Caco-2 (cell line): ENCODE results near the gene TUNAR. TPM values are rescaled to one million over a fixed set of nuclear protein-coding genes. Genes with fewer than 3 reads are reported as not detected.

Experiments used
- Bru-seq: library from RNA; stranded (reverse); fragments of 400-500 nt; gene quantifications from one replicate; lab custom pipeline; 2021; lab: Mats Ljungman, UMichigan
- BruChase-seq, 2 experiments: library from RNA; stranded (reverse); fragments of 400-500 nt; gene quantifications; one replicate each; lab custom pipeline; 2021; lab: Mats Ljungman, UMichigan
- BruUV-seq: library from RNA; stranded (reverse); fragments of 400-500 nt; replicated peaks from 2 replicates; lab custom pipeline; 2021; lab: Mats Ljungman, UMichigan
- CTCF ChIA-PET: fragments of 300-600 bp; sonication (Branson Sonifier 250); formaldehyde crosslinking; loops from one replicate; lab custom pipeline; 2022; ENCODE audit warnings: antibody characterized with exemption; lab: Charles Lee
- POLR2A ChIA-PET: fragments of 300-600 bp; sonication (Branson Sonifier 250); formaldehyde crosslinking; loops from one replicate; lab custom pipeline; 2022; ENCODE audit warnings: antibody characterized with exemption; lab: Charles Lee
- DNase-seq, 2 experiments: peaks; one replicate each; pipeline versions ENCODE4 v3.0.0 to v3.0.0-alpha.2; 2020 to 2022
- H3K27me3 ChIP-seq: replicated peaks from 2 replicates; pipeline ENCODE4 v1.6.0; 2011; ENCODE audit warnings: low read length; ENCODE audit not compliant: control insufficient read depth, insufficient read depth
- H3K36me3 ChIP-seq: 2 replicates; pipeline ENCODE4 v1.5.1; 2011; ENCODE audit warnings: low read length; ENCODE audit not compliant: control insufficient read depth, insufficient read depth
- H3K4me1 ChIP-seq: fragments of 250-450 bp; sonication (Bioruptor Pico); 2 replicates; pipeline ENCODE4 v1.5.1; 2020; ENCODE audit warnings: mild to moderate bottlenecking
- H3K4me3 ChIP-seq: 2 replicates; pipeline ENCODE4 v1.5.1; 2011; ENCODE audit warnings: low read depth, mild to moderate bottlenecking, control low read depth, low read length
- H3K9me3 ChIP-seq: fragments of 250-450 bp; sonication (Bioruptor Pico); 2 replicates; pipeline ENCODE4 v1.5.1; 2020; ENCODE audit warnings: mild to moderate bottlenecking, moderate library complexity
- H3K27ac Mint-ChIP-seq: one replicate; pipeline ENCODE4 v1.8.0; 2022; ENCODE audit warnings: mixed read lengths; ENCODE audit not compliant: unreplicated experiment
- H3K27me3 Mint-ChIP-seq: one replicate; pipeline ENCODE4 v1.8.0; 2022; ENCODE audit warnings: mixed read lengths; ENCODE audit not compliant: insufficient read depth, unreplicated experiment
- H3K36me3 Mint-ChIP-seq: one replicate; pipeline ENCODE4 v1.8.0; 2022; ENCODE audit warnings: mild to moderate bottlenecking, mixed read lengths; ENCODE audit not compliant: insufficient read depth, unreplicated experiment
- H3K4me1 Mint-ChIP-seq: one replicate; pipeline ENCODE4 v1.8.0; 2022; ENCODE audit warnings: low read depth, mixed read lengths; ENCODE audit not compliant: unreplicated experiment
- H3K4me3 Mint-ChIP-seq: one replicate; pipeline ENCODE4 v1.8.0; 2022; ENCODE audit warnings: mild to moderate bottlenecking, moderate library complexity, mixed read lengths; ENCODE audit not compliant: unreplicated experiment
- H3K9me3 Mint-ChIP-seq: one replicate; pipeline ENCODE4 v1.8.0; 2022; ENCODE audit warnings: mixed read lengths; ENCODE audit not compliant: unreplicated experiment
- CTCF ChIP-seq, 2 experiments: fragments of 200-600 bp in 1 of 2; IDR thresholded peaks; 1 replicate in 1 of 2; 2 replicates in 1 of 2; pipeline versions ENCODE4 v1.5.1 to v1.8.0; 2011 to 2022; ENCODE audit warnings: antibody characterized with exemption in 1 of 2, control low read depth in 1 of 2, inconsistent platforms in 1 of 2, low read depth in 1 of 2, low read length in 1 of 2, mild to moderate bottlenecking in 1 of 2, moderate library complexity in 1 of 2; ENCODE audit not compliant: insufficient read depth in 1 of 2, severe bottlenecking in 1 of 2, unreplicated experiment in 1 of 2
- intact Hi-C: fragments of 100-400 bp; cut with micrococcal nuclease; formaldehyde crosslinking; loops from one replicate; pipeline ENCODE4 v1.10.0; 2022; ENCODE audit not compliant: unreplicated experiment
- long read RNA-seq: library from polyadenylated mRNA; stranded (forward); transcript quantifications from one replicate; pipeline ENCODE4 v2.0.0, GENCODE V29; 2022
- total RNA-seq: library from RNA; stranded (reverse); gene quantifications from 2 replicates; pipeline ENCODE4 v1.2.3, GENCODE V29; 2022

Gene TUNAR
- total RNA-seq (not detected in 2 replicates), Bru-seq, nascent RNA (not detected), BruChase-seq, experiment 1, labeled RNA remaining after a 2-hour chase (not detected), BruChase-seq, experiment 2, labeled RNA remaining after a 6-hour chase (not detected)
- long read RNA-seq: 0 reads

- peaks cover 41% of the 10 kb centered on the region for H3K27me3 Mint-ChIP-seq
- H3K36me3 Mint-ChIP-seq: no peaks in the 10 kb centered on the region
- no peak for DNase-seq
- no peak for TF ChIP-seq CTCF (IDR thresholded peaks at IDR 0.05; ENCODE audit: insufficient read depth in 1 of 2, low read depth in 1 of 2, low read length in 1 of 2, severe bottlenecking in 1 of 2, unreplicated experiment in 1 of 2)
- POLR2A ChIA-PET: no interaction called here
- intact Hi-C loops: no loop called here
- Histone ChIP-seq H3K27me3 (peaks cover 2% of the 10 kb centered on the region), H3K4me3 (no peak within 1 kb of the TSS), H3K9me3 (no peaks in the 10 kb centered on the region), H3K36me3 (no peaks in the 10 kb centered on the region), H3K4me1 (no peaks in the 10 kb centered on the region)
- no peak within 1 kb of the TSS for H3K27ac Mint-ChIP-seq
- no peaks in the 10 kb centered on the region for H3K4me1 Mint-ChIP-seq
- CTCF ChIA-PET: no interaction called here
- H3K4me3 Mint-ChIP-seq: no peak within 1 kb of the TSS
- BruUV-seq: no TSS peak
- no peaks in the 10 kb centered on the region for H3K9me3 Mint-ChIP-seq
Measured at GRCh38 chr14:95876761-95877538, at the start of gene TUNAR. TSS of gene TUNAR (plus strand) at chr14:95876832.

- CTCF ChIA-PET: no interaction called here
- no peaks in the 10 kb centered on the region for H3K36me3 Mint-ChIP-seq
- peaks cover 6% of the 10 kb centered on the region for H3K27me3 Mint-ChIP-seq
Measured at GRCh38 chr14:95828649-95829265, 47.9 kb upstream of the TUNAR start.

More at GRCh38 chr14:95828649-95829265, 47.9 kb upstream of the TUNAR start:
- Mint-ChIP-seq H3K27ac (no peak overlapping the region), H3K9me3 (peaks cover 9% of the 10 kb centered on the region), H3K4me3 (no peak overlapping the region), H3K4me1 (no peaks in the 10 kb centered on the region)
- no peak for DNase-seq
- H3K9me3 ChIP-seq: no peaks in the 10 kb centered on the region
- no peaks in the 10 kb centered on the region for H3K36me3 ChIP-seq
- H3K4me3 ChIP-seq: no peak overlapping the region
- H3K27me3 ChIP-seq: no peaks in the 10 kb centered on the region
- no peak for TF ChIP-seq CTCF (IDR thresholded peaks at IDR 0.05; ENCODE audit: insufficient read depth in 1 of 2, low read depth in 1 of 2, low read length in 1 of 2, severe bottlenecking in 1 of 2, unreplicated experiment in 1 of 2)
- POLR2A ChIA-PET: no interaction called here
- intact Hi-C loops: no loop called here
- no TSS peak for BruUV-seq
- no peaks in the 10 kb centered on the region for H3K4me1 ChIP-seq
